ENCODE measurements around the gene FBXL4. TPM values are rescaled to one million over a fixed set of nuclear protein-coding genes. Genes with fewer than 3 reads are reported as not detected.

The FBXL4 gene
- total RNA-seq, 1 donor from 2014 or later = 18.5 TPM

GRCh38 chr6:98984121-98984520 is 36.4 kb upstream of the FBXL4 start:
- intact Hi-C loops (cut with DNase I) = no loop called here

DNA sequence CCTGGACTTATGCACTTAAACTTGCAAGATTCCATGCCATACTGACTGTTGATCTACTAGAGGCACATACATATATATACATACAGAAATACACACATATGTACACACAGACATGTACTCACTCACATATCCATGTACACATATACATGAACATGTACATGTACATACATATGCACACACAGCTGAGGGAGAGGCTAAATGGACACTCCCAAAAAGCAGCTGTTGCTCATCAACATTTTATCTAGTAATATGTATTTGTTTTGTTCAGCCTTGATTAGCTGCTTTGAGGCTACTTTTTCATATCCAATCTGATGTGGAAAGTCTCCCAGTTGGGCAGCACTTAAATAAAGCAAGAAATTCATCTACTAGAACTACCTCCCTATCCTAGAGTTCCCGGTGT is 33.7 kb upstream of the FBXL4 start:
- ATAC-seq = no peak
- intact Hi-C loops (cut with DNase I) = no loop called here

More at GRCh38 chr6:98984121-98984520, 36.4 kb upstream of the FBXL4 start:
- DNase-seq = no peak
- Histone ChIP-seq H3K4me3 (no peak overlapping the region), H3K9me3 (no peaks in the 10 kb centered on the region), H3K27ac (no peak overlapping the region), H3K4me1 (no peaks in the 10 kb centered on the region), H3K27me3 (no peaks in the 10 kb centered on the region), H3K36me3 (no peaks in the 10 kb centered on the region)
- ATAC-seq = no peak
- no peak for TF ChIP-seq CTCF (IDR thresholded peaks at IDR 0.05)

DNA sequence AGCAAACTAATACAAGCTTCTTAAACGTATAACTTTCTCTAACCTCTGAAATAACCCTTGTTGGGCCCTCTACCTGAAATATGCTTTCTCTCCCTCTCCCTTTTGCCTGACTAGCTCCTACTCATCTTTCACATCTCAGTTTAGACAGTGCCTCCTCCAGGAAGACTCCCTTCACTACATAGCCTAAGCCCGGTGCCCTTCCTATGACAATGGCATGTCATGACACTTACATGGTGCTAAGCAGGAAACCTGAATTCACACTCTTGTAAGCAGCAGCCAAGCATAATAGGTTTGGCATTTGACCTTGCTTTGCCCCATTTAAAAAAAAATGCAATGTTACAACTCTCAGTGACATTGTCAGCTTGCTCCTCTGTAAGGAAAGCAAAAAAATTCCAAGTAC is 33.1 kb upstream of the FBXL4 start:
- H3K4me3 ChIP-seq = no peak overlapping the region
- TF ChIP-seq CTCF (IDR thresholded peaks at IDR 0.05) = no peak
- H3K27me3 ChIP-seq = no peaks in the 10 kb centered on the region
- DNase-seq (no peak), ATAC-seq (no peak)
- H3K9me3 ChIP-seq = no peaks in the 10 kb centered on the region
- no peaks in the 10 kb centered on the region for H3K36me3 ChIP-seq
- no peaks in the 10 kb centered on the region for H3K4me1 ChIP-seq
- intact Hi-C loops (cut with DNase I) = no loop called here
- no peak overlapping the region for H3K27ac ChIP-seq

More for the DNA sequence above, 33.7 kb upstream of the FBXL4 start:
- H3K27ac ChIP-seq = no peak overlapping the region
- no peaks in the 10 kb centered on the region for H3K9me3 ChIP-seq
- H3K27me3 ChIP-seq = no peaks in the 10 kb centered on the region
- H3K4me3 ChIP-seq = no peak overlapping the region
- H3K36me3 ChIP-seq = no peaks in the 10 kb centered on the region
- no peaks in the 10 kb centered on the region for H3K4me1 ChIP-seq
- no peak for TF ChIP-seq CTCF (IDR thresholded peaks at IDR 0.05)
- no peak for DNase-seq

- H3K9me3 ChIP-seq = no peaks in the 10 kb centered on the region
- no peaks in the 10 kb centered on the region for H3K4me1 ChIP-seq
- no peak for DNase-seq
- no peak for TF ChIP-seq CTCF (IDR thresholded peaks at IDR 0.05)
- no peak overlapping the region for H3K27ac ChIP-seq
- ATAC-seq = no peak
- H3K4me3 ChIP-seq = no peak overlapping the region
- intact Hi-C loops (cut with DNase I) = no loop called here
- H3K36me3 ChIP-seq = no peaks in the 10 kb centered on the region
- H3K27me3 ChIP-seq = no peaks in the 10 kb centered on the region
Measured at GRCh38 chr6:98977671-98978292, 30.0 kb upstream of the FBXL4 start.

DNA sequence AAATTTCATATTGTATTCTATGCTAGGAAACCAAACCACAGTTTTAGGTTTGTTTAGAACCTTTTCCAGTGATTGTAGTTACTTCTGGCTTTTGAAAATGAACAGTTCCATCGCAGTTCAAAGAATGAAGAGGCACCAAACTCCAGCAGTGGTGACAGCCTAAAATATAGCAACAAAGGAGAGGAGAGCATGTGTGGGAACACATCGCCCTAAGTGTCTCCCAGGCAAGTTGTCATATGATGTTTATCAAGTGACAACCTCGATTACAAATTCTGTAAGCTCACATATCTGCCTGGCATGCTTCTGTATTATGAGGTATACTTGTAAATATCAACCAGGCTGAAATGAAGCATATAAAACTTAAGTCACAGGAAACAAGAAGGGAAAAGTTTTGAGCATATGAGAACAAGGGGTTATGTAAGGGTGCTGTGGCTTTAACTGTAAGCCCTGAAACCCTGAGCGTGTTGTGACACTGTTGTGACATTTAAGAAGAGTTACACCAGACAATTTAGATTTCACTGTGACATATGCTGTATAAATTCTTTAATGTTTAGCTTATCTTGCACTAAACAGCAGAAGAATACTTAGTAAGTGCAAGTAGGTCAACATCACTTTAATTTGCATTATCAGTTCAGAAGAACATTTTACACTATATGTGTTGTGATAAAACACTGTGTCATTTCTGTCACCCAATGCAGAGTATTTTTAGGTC is 29.1 kb upstream of the FBXL4 start:
- no peak for TF ChIP-seq CTCF (IDR thresholded peaks at IDR 0.05)
- ATAC-seq (no peak), DNase-seq (no peak)
- no peaks in the 10 kb centered on the region for H3K9me3 ChIP-seq
- H3K4me1 ChIP-seq = no peaks in the 10 kb centered on the region
- H3K27ac ChIP-seq = no peak overlapping the region
- no peaks in the 10 kb centered on the region for H3K36me3 ChIP-seq
- no peaks in the 10 kb centered on the region for H3K27me3 ChIP-seq
- intact Hi-C loops (cut with DNase I) = no loop called here
- H3K4me3 ChIP-seq = no peak overlapping the region
